SK-N-SH (cell line): ENCODE results near the gene ABHD16B.

ENCODE experiments used
- EZH2phosphoT487 ChIP-seq: fragments of 200-600 bp; sonication (generic); IDR thresholded peaks from 2 replicates; pipeline ENCODE4 v1.6.1; 2017; ENCODE audit warnings: low read depth, mixed run types, mild to moderate bottlenecking, antibody characterized with exemption, moderate library complexity, borderline replicate concordance
- FOXJ3 ChIP-seq: sonication (generic); formaldehyde crosslinking; IDR thresholded peaks from 2 replicates; pipeline ENCODE4 v1.5.1; 2020; ENCODE audit warnings: mild to moderate bottlenecking, missing genetic modification reagents
- JUND ChIP-seq: IDR thresholded peaks from 2 replicates; pipeline ENCODE4 v1.4.0; 2012
- POLR2AphosphoS5 ChIP-seq: IDR thresholded peaks from 2 replicates; pipeline ENCODE4 v1.6.1; 2012; ENCODE audit warnings: low read depth, low read length
- TF ChIP-seq, protein P1 (sequence below): fragments of 200-600 bp; sonication (generic); IDR thresholded peaks from 2 replicates; pipeline ENCODE4 v1.6.1; 2017; ENCODE audit warnings: antibody characterized with exemption, mild to moderate bottlenecking, moderate library complexity
- TF ChIP-seq, protein P2 (sequence below): IDR thresholded peaks from 2 replicates; pipeline ENCODE4 v1.6.1; 2012; ENCODE audit warnings: mild to moderate bottlenecking, low read depth, low read length, moderate library complexity
- TF ChIP-seq, protein P3 (sequence below): IDR thresholded peaks from 2 replicates; pipeline ENCODE4 v1.4.0; 2012; ENCODE audit warnings: low read depth

DNA sequence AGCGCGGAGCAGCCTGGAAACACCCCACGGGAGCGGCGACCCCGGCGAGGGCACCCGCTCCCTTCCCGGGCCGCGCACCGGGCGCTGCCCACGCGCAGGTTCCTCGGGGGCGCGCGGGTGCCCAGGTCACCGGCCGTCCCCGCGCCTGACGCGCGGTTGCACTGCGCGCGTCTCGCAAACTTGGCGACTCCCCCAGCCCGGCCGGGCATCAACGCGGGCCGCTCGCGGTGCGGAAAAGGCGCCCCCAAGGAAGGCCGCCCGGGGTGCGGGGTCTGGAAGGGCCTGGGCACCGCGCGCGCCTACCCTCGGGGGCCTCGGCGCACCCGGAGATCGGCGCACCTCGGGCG is 29.7 kb upstream of the ABHD16B start:
- TF ChIP-seq EZH2phosphoT487 (no peak), FOXJ3 (CRISPR knock-in tag) (no peak), JUND (no peak), POLR2AphosphoS5 (no peak)
- TF ChIP-seq, protein P1, sequence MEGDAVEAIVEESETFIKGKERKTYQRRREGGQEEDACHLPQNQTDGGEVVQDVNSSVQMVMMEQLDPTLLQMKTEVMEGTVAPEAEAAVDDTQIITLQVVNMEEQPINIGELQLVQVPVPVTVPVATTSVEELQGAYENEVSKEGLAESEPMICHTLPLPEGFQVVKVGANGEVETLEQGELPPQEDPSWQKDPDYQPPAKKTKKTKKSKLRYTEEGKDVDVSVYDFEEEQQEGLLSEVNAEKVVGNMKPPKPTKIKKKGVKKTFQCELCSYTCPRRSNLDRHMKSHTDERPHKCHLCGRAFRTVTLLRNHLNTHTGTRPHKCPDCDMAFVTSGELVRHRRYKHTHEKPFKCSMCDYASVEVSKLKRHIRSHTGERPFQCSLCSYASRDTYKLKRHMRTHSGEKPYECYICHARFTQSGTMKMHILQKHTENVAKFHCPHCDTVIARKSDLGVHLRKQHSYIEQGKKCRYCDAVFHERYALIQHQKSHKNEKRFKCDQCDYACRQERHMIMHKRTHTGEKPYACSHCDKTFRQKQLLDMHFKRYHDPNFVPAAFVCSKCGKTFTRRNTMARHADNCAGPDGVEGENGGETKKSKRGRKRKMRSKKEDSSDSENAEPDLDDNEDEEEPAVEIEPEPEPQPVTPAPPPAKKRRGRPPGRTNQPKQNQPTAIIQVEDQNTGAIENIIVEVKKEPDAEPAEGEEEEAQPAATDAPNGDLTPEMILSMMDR = no peak
- TF ChIP-seq, protein P2, sequence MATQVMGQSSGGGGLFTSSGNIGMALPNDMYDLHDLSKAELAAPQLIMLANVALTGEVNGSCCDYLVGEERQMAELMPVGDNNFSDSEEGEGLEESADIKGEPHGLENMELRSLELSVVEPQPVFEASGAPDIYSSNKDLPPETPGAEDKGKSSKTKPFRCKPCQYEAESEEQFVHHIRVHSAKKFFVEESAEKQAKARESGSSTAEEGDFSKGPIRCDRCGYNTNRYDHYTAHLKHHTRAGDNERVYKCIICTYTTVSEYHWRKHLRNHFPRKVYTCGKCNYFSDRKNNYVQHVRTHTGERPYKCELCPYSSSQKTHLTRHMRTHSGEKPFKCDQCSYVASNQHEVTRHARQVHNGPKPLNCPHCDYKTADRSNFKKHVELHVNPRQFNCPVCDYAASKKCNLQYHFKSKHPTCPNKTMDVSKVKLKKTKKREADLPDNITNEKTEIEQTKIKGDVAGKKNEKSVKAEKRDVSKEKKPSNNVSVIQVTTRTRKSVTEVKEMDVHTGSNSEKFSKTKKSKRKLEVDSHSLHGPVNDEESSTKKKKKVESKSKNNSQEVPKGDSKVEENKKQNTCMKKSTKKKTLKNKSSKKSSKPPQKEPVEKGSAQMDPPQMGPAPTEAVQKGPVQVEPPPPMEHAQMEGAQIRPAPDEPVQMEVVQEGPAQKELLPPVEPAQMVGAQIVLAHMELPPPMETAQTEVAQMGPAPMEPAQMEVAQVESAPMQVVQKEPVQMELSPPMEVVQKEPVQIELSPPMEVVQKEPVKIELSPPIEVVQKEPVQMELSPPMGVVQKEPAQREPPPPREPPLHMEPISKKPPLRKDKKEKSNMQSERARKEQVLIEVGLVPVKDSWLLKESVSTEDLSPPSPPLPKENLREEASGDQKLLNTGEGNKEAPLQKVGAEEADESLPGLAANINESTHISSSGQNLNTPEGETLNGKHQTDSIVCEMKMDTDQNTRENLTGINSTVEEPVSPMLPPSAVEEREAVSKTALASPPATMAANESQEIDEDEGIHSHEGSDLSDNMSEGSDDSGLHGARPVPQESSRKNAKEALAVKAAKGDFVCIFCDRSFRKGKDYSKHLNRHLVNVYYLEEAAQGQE = no peak
- TF ChIP-seq, protein P3, sequence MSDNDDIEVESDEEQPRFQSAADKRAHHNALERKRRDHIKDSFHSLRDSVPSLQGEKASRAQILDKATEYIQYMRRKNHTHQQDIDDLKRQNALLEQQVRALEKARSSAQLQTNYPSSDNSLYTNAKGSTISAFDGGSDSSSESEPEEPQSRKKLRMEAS = no peak
